K562 (cell line): ENCODE results near the gene KRTAP12-2. TPM values are rescaled to one million over a fixed set of nuclear protein-coding genes. Genes with fewer than 3 reads are reported as not detected.
"Not testable (repeated sequence)": the region's sequence is repeated elsewhere in the genome, so short reads cannot be mapped to it uniquely, and the experiment has no call there.

Experiments
- ATAC-seq: fragments of 200-7000 bp; cut with Tn5 transposase; 3 replicates; pipeline ENCODE4 v1.9.1; 2020; ENCODE audit warnings: moderate library complexity
- BruUV-seq: library from RNA; stranded (reverse); fragments of 400-500 nt; replicated peaks from 2 replicates; lab custom pipeline; 2021; lab: Mats Ljungman, UMichigan
- CTCF ChIA-PET: fragments of 300-600 bp; formaldehyde crosslinking; extraction: SDS; loops from one replicate; lab custom pipeline; 2021; ENCODE audit warnings: low intra/inter-chr PET ratio; lab: Yijun Ruan, JAX
- POLR2A ChIA-PET: fragments of 300-600, 350-650 bp; sonication (Branson Sonifier 250); formaldehyde crosslinking; extraction: SDS; loops from one replicate; lab custom pipeline; 2021; ENCODE audit warnings: antibody characterized with exemption, inconsistent platforms; lab: Yijun Ruan, JAX
- DNase-seq, 4 experiments: peaks; one replicate each; pipeline versions ENCODE4 v3.0.0 to v3.0.0-alpha.2; 2011 to 2018; ENCODE audit warnings: low spot score in 3 of 4, mixed read lengths in 3 of 4; ENCODE audit errors: extremely low read depth in 1 of 4
- FAIRE-seq: peaks from 2 replicates; lab custom pipeline; 2011; peaks lifted over from hg19 to GRCh38; lab: Jason Lieb, UNC
- H2AFZ ChIP-seq: 2 replicates; pipeline ENCODE4 v1.6.0; 2011; ENCODE audit warnings: low read depth, low read length, control low read depth, inconsistent platforms
- H3K27ac ChIP-seq: fragments of 200-600 bp; 3 replicates; pipeline ENCODE4 v1.8.0; 2011; ENCODE audit warnings: low read depth, mild to moderate bottlenecking, control low read depth, inconsistent platforms, low read length, moderate library complexity, mixed read lengths; ENCODE audit errors: extremely low read depth
- H3K27me3 ChIP-seq, 2 experiments: fragments of 300-600 bp in 1 of 2; 2 replicates in 1 of 2; 3 replicates in 1 of 2; pipeline versions ENCODE4 v1.6.0 to v1.8.0; 2011; ENCODE audit warnings: inconsistent platforms in 2 of 2, low read length in 2 of 2, mild to moderate bottlenecking in 1 of 2, mixed read lengths in 1 of 2, moderate library complexity in 1 of 2; ENCODE audit not compliant: control insufficient read depth in 2 of 2, insufficient read depth in 2 of 2
- H3K36me3 ChIP-seq: fragments of 300-600 bp; 3 replicates; pipeline ENCODE4 v1.8.0; 2011; ENCODE audit warnings: mild to moderate bottlenecking, low read length, inconsistent platforms; ENCODE audit not compliant: control insufficient read depth, insufficient read depth
- H3K4me1 ChIP-seq, 2 experiments: fragments of 200-600 bp in 1 of 2; replicated peaks in 1 of 2; 2 replicates in 1 of 2; 3 replicates in 1 of 2; pipeline versions ENCODE4 v1.5.1 to v1.8.0; 2011; ENCODE audit warnings: inconsistent platforms in 2 of 2, low read length in 2 of 2, mild to moderate bottlenecking in 1 of 2, mixed read lengths in 1 of 2, moderate library complexity in 1 of 2; ENCODE audit not compliant: control insufficient read depth in 2 of 2, insufficient read depth in 2 of 2
- H3K4me2 ChIP-seq: 2 replicates; pipeline ENCODE4 v1.6.1; 2011; ENCODE audit warnings: low read length, control low read depth, inconsistent platforms, mixed read lengths; ENCODE audit not compliant: insufficient read depth
- H3K4me3 ChIP-seq: fragments of 200-600 bp; sonication (generic), shearing (Covaris generic); 2 replicates; pipeline ENCODE4 v1.5.1; 2016; ENCODE audit warnings: control low read depth, inconsistent platforms
- H3K79me2 ChIP-seq: fragments of 200-600 bp; 3 replicates; pipeline ENCODE4 v1.8.0; 2011; ENCODE audit warnings: low read length, inconsistent platforms; ENCODE audit not compliant: control insufficient read depth, insufficient read depth
- H3K9ac ChIP-seq, 2 experiments: 2 replicates each; pipeline versions ENCODE4 v1.6.0 to v1.6.1; 2011; ENCODE audit warnings: low read depth in 2 of 2, low read length in 2 of 2, control low read depth in 1 of 2, inconsistent platforms in 1 of 2, mild to moderate bottlenecking in 1 of 2, mixed read lengths in 1 of 2; ENCODE audit not compliant: insufficient read depth in 1 of 2
- H3K9me1 ChIP-seq: one replicate; pipeline ENCODE4 v1.6.0; 2011; ENCODE audit warnings: inconsistent platforms, mild to moderate bottlenecking, low read length, moderate library complexity; ENCODE audit not compliant: control insufficient read depth, insufficient read depth
- H3K9me3 ChIP-seq: replicated peaks from 2 replicates; pipeline ENCODE4 v1.5.1; 2011; ENCODE audit warnings: low read depth, low read length, inconsistent platforms; ENCODE audit not compliant: control insufficient read depth, insufficient read depth
- H4K20me1 ChIP-seq: replicated peaks from 2 replicates; pipeline ENCODE4 v1.6.1; 2011; ENCODE audit warnings: low read length, inconsistent platforms, mixed read lengths; ENCODE audit not compliant: control insufficient read depth, insufficient read depth
- FIP1L1 ChIP-seq: fragments of 200-400 bp; formaldehyde crosslinking; IDR thresholded peaks from 2 replicates; pipeline ENCODE4 v1.6.1; 2018; ENCODE audit warnings: mild to moderate bottlenecking, low read depth, low read length; ENCODE audit not compliant: poor library complexity, severe bottlenecking
- GTF3C2 ChIP-seq: IDR thresholded peaks from 3 replicates; pipeline ENCODE4 v1.6.1; 2011; ENCODE audit warnings: borderline replicate concordance, mild to moderate bottlenecking, moderate library complexity; ENCODE audit not compliant: insufficient read length; ENCODE audit errors: extremely low read depth
- WGBS: fragments of 100-300 bp; shearing (Covaris generic); methylation state at CpG from one replicate; pipeline ENCODE4 v1.1.6; 2016; ENCODE audit warnings: low coverage, mixed read lengths; ENCODE audit not compliant: insufficient coverage; ENCODE audit errors: missing lambda C conversion rate; 5-methylcytosine and 5-hydroxymethylcytosine counted together
- in situ Hi-C: fragments of 300-500 bp; cut with MboI; formaldehyde crosslinking; loops from 4 replicates; pipeline ENCODE4 v1.15.0; 2018; ENCODE audit warnings: inconsistent platforms, mixed read lengths
- intact Hi-C: fragments of 100-400 bp; cut with micrococcal nuclease; formaldehyde crosslinking; loops from 2 replicates; pipeline ENCODE4 v1.14.2; 2022
- polyA plus RNA-seq, 8 experiments: library from polyadenylated mRNA; depleted of rRNA in 4 of 8; stranded (reverse) in 5 of 8; unstranded in 3 of 8; fragments of >200 nt; fragmentation: Nextera tagmentation in 2 of 8; fragmentation: Illumina TruSeq in 1 of 8; extraction: Ambion mirVana in 2 of 8; extraction: Trizol in 1 of 8; gene quantifications; 2 replicates each; pipeline versions ENCODE4 v1.2.1 to v1.2.3, GENCODE V29; 2011 to 2014; ENCODE audit warnings: inconsistent platforms in 1 of 8, missing spikeins in 1 of 8
- total RNA-seq, 7 experiments: library from RNA; depleted of rRNA in 6 of 7; stranded (reverse); fragments of >200 nt in 6 of 7; fragmentation: Illumina TruSeq in 2 of 7; extraction: Trizol in 2 of 7; gene quantifications; 2 replicates each; pipeline versions ENCODE4 v1.2.1 to v1.2.3, GENCODE V29; 2011 to 2021; ENCODE audit warnings: low replicate concordance in 1 of 7

KRTAP12-2 gene
- total and polyA plus RNA-seq, 9 of the 15 experiments (the other 6 are each of a cell fraction or from before 2014, with no cell fraction given): not detected

GRCh38 chr21:44697811-44698734, 31.3 kb upstream of the KRTAP12-2 start (continued):
- no peak for TF ChIP-seq FIP1L1
- no peak for TF ChIP-seq GTF3C2

- WGBS: 1% methylated on average over 12 of the region's 21 CpGs
- H3K27ac ChIP-seq, H3K79me2 ChIP-seq, H3K4me1 ChIP-seq, H3K4me3 ChIP-seq, H3K4me2 ChIP-seq, H3K9me1 ChIP-seq, CTCF ChIA-PET, intact Hi-C loops, H3K9me3 ChIP-seq, FAIRE-seq, H3K9ac ChIP-seq, H3K36me3 ChIP-seq, in situ Hi-C loops, H4K20me1 ChIP-seq, DNase-seq, BruUV-seq, H2AFZ ChIP-seq: not testable (repeated sequence)
- peaks cover 40 to 69% of the 10 kb centered on the region in 2 experiments for H3K27me3 ChIP-seq
- peak; percentile 20; the same call in 1 of the 3 replicates for ATAC-seq
- POLR2A ChIA-PET: interaction anchor here (0.8 kb wide), 1 partner anchor 82 kb away, joined by 3 read pairs; no protein-coding TSS in a partner anchor
Observed at GRCh38 chr21:44697172-44697810, 30.6 kb upstream of the KRTAP12-2 start, which contains the start of gene KRTAP10-12. Gene KRTAP10-12, plus strand, starts transcription at chr21:44697172. Its CDS starts 30 bp downstream, at chr21:44697202.
